Central memory CD8-positive, alpha-beta T cell (primary cell): ENCODE results near the gene INF2.
A peak's percentile ranks its signal among the peaks of the same experiment; 100 is the strongest.
"Not testable (repeated sequence)": the region's sequence is repeated elsewhere in the genome, so short reads cannot be mapped to it uniquely, and the experiment has no call there.

Source experiments
- ATAC-seq: fragments of 150-1000 bp; cut with Tn5 transposase; replicated peaks from 2 replicates; pipeline ENCODE4 v1.10.0; 2022; ENCODE audit warnings: mild to moderate bottlenecking, moderate FRiP score, moderate number of reproducible peaks; ENCODE audit not compliant: poor library complexity, severe bottlenecking; ENCODE audit errors: extremely low read depth
- DNase-seq, 2 donors: peaks; one replicate each; pipeline ENCODE4 v3.0.0; 2021; ENCODE audit warnings: low spot score in 2 of 2
- H3K27ac Mint-ChIP-seq: one replicate; pipeline ENCODE4 v1.8.0; 2022; ENCODE audit warnings: low read depth, mild to moderate bottlenecking, moderate library complexity, mixed read lengths
- H3K27me3 Mint-ChIP-seq: one replicate; pipeline ENCODE4 v1.8.0; 2022; ENCODE audit warnings: mixed read lengths
- H3K36me3 Mint-ChIP-seq: one replicate; pipeline ENCODE4 v1.8.0; 2022; ENCODE audit warnings: mild to moderate bottlenecking, moderate library complexity, mixed read lengths; ENCODE audit not compliant: insufficient read depth
- H3K4me1 Mint-ChIP-seq: one replicate; pipeline ENCODE4 v1.8.0; 2022; ENCODE audit warnings: mixed read lengths
- H3K4me3 Mint-ChIP-seq: one replicate; pipeline ENCODE4 v1.8.0; 2022; ENCODE audit warnings: mild to moderate bottlenecking, moderate library complexity, mixed read lengths
- H3K9me3 Mint-ChIP-seq: one replicate; pipeline ENCODE4 v1.8.0; 2022; ENCODE audit warnings: mixed read lengths

Gene INF2

DNA sequence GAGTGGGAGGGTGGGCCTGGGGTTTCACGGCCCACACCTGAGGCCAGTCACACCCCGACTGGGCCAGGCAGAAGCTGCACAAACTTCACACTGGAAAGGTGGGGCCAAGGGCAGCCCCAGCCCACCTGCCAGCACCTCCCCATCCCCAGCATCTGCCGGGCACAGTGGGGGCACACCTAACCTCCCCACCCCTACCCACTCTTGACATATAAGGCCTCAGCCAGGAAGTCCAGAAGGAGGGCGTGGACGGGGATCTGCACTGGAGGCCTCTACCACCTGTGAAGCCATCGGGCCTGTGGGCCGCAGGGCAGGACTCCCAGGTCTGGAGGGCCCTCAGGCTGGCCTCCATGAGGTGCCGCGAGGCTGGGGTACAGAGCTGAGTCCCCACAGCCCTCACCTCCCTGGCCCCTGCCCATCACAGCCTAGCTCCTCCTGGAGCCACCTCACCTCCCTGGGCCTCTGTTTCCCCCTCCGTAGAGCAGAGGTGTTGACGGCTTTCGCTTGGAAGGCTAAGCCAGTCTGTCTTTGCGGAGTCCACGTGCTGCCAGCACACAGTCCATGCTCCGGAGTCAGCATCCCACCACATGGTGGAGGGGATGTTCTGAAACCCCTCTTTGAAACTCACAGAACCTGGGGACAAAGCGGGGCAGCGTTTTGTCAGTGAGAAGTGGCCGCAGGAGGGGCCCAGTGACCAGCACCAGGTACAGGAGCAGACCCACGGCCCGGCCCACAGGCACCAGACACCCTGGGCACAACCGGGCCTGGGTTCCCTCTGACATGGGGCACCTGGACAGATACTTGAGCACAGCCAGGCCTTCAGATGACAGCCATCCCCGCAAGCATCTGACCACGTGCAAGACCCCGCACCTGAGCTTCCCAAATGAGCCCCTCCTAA lies 38.2 kb upstream of the INF2 start:
- Mint-ChIP-seq H3K27me3 (peaks cover 24% of the 10 kb centered on the region), H3K27ac (no peak overlapping the region), H3K36me3 (peaks cover 1% of the 10 kb centered on the region), H3K4me1 (peaks cover 7% of the 10 kb centered on the region), H3K9me3 (peaks cover 5% of the 10 kb centered on the region), H3K4me3 (no peak overlapping the region)
- ATAC-seq (no peak), DNase-seq (no peak)

- peaks cover 5% of the 10 kb centered on the region for H3K9me3 Mint-ChIP-seq
- H3K4me1 Mint-ChIP-seq, result peaks cover 9% of the 10 kb centered on the region
- H3K4me3 Mint-ChIP-seq, result no peak overlapping the region
- H3K27ac Mint-ChIP-seq, result no peak overlapping the region
- peaks cover 1% of the 10 kb centered on the region for H3K36me3 Mint-ChIP-seq
- ATAC-seq (no peak), DNase-seq (no peak)
- H3K27me3 Mint-ChIP-seq, result peaks cover 28% of the 10 kb centered on the region
These were observed 37.5 kb upstream of the INF2 start for GRCh38 chr14:104651876-104652260.

GRCh38 chr14:104652386-104652785 lies 37.0 kb upstream of the INF2 start:
- no peak overlapping the region for H3K4me3 Mint-ChIP-seq
- DNase-seq (no peak), ATAC-seq (no peak)
- peaks cover 1% of the 10 kb centered on the region for H3K36me3 Mint-ChIP-seq
- H3K4me1 Mint-ChIP-seq, result peaks cover 9% of the 10 kb centered on the region
- peaks cover 5% of the 10 kb centered on the region for H3K9me3 Mint-ChIP-seq
- no peak overlapping the region for H3K27ac Mint-ChIP-seq
- H3K27me3 Mint-ChIP-seq, result peaks cover 28% of the 10 kb centered on the region

- H3K4me3 Mint-ChIP-seq, DNase-seq, H3K9me3 Mint-ChIP-seq, H3K36me3 Mint-ChIP-seq, ATAC-seq, H3K27ac Mint-ChIP-seq, H3K4me1 Mint-ChIP-seq: not testable (repeated sequence)
- H3K27me3 Mint-ChIP-seq, result peaks cover 34% of the 10 kb centered on the region
These were observed 36.1 kb upstream of the INF2 start for GRCh38 chr14:104653130-104653920.

DNA sequence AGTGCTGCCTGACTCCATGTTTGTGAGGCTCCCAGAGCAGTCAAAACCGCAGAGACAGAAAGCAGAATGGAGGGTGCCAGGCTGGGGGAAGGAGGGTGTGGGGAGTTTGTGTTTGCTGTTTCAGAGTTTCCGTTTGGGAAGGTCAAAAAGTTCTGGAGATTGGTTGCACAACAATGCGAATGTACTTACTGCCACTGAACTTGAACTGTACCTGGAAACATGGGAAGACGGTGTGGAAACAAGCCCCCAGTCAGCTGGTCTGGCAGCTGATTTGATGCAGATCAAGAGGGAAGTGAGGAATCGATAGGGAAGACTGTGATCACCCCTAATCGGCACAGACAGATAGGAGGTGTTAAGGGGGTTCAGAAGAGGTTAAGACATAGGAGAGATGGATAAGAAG lies 35.3 kb upstream of the INF2 start:
- H3K4me1 Mint-ChIP-seq, result peaks cover 9% of the 10 kb centered on the region
- no peak for ATAC-seq
- no peak overlapping the region for H3K27ac Mint-ChIP-seq
- H3K9me3 Mint-ChIP-seq, result peaks cover 5% of the 10 kb centered on the region
- no peak overlapping the region for H3K4me3 Mint-ChIP-seq
- peaks cover 29% of the 10 kb centered on the region for H3K27me3 Mint-ChIP-seq
- DNase-seq, result no peak
- peaks cover 1% of the 10 kb centered on the region for H3K36me3 Mint-ChIP-seq

DNA sequence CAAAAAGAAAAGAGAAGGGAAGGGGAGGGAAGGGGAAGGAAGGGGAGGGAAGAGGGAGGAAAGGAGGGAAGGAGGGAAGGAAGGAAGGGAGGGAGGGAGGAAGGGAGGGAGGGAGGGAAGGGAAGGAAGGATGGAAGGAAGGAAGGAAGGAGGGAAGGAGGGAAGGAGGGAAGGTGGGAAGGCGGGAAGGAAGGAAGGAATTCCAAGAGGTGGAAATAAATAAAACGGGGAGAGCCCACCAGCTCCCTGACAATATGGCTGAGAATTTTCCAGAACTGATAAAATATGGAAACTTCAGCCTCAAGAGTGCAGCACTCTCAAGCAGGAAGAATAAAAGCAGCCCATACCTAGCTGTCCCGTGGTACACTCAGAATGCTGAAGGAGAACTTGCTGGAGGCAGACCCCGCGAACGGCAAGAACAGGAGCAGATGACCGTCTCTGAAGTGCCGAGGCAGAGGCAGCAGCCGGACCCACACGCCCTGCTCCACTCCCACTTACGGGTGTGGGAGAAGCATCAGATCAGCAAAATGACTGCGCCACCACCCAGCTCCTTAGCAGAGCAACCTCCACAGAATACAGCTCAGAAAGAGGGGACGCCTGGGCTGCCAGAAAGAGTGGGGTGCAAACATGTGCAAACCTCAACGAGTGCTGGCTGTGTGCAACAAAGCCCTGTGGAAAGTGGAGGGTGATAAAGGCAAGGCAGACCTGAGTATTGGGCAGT lies 34.1 kb upstream of the INF2 start:
- Mint-ChIP-seq H3K4me3 (no peak overlapping the region), H3K27ac (no peak overlapping the region)

GRCh38 chr14:104656014-104656714 lies 33.3 kb upstream of the INF2 start:
- Mint-ChIP-seq H3K27me3 (peaks cover 34% of the 10 kb centered on the region), H3K27ac (no peak overlapping the region), H3K36me3 (peaks cover 2% of the 10 kb centered on the region), H3K4me3 (no peak overlapping the region), H3K4me1 (peaks cover 9% of the 10 kb centered on the region), H3K9me3 (peaks cover 5% of the 10 kb centered on the region)
- DNase-seq (no peak), ATAC-seq (no peak)

More for the DNA sequence above, 34.1 kb upstream of the INF2 start:
- no peak for ATAC-seq
- Mint-ChIP-seq H3K4me1 (peaks cover 9% of the 10 kb centered on the region), H3K36me3 (peaks cover 1% of the 10 kb centered on the region), H3K27me3 (peaks cover 25% of the 10 kb centered on the region), H3K9me3 (peaks cover 5% of the 10 kb centered on the region)
- no peak for DNase-seq

DNA sequence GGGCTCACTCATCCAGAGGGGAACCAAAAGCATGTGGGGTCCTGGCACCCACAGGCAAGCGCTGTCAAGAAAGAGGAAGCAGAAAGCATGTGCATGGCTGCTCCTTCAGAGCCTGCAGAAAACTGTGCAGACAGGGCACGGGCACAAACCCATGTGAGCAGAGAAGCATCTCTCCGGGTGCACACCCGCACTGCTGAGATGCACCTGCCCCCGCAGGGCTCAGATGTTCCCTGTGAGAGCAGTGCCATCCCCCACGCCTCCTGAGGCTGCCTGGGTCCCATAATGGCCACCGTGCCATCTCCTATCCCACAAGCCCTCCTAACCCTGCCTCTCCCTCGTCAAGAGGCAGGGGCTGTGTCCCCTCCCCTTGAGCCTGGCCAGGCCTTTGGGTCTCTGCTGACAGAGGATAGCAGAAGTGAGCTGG lies 32.3 kb upstream of the INF2 start:
- Mint-ChIP-seq H3K27ac (no peak overlapping the region), H3K36me3 (peaks cover 2% of the 10 kb centered on the region)
- peak; percentile 32 for ATAC-seq

DNA sequence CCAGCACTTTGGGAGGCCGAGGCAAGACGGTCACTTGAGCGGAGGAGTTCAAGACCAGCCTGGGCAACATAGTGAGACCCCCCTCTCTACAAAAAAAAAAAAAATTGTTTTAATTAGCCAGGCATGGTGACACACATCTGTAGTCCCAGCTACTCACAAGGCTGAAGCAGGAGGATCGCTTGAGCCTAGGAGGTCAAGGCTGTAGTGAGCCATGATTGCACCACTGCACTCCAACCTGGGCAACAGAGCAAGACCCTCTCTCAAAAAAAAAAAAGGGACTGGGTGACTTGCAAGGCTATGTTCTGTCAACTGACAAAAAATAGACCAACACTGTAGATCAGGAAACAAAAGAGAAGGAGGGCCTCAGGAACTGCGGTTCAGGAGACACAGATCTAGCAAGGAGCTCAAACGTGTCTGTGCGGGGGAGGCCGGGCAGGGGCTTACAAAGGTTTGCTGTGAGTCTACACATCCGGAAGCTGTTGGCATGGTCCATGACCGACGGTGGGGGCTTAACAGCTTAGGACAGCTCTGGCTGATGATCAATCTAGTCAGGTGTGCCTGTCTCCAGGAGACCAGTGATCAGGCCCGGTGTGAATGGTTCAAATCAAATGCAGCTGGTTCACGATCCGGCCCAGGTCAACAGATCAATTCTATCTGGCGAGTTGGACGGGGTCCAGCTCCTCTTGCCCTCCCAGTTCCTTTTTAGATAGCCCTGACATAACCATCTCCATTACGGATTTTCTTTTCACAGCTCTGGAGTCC lies 31.7 kb upstream of the INF2 start:
- ATAC-seq, result no peak
- peaks cover 40% of the 10 kb centered on the region for H3K27me3 Mint-ChIP-seq
- no peak for DNase-seq

More for the DNA sequence above, 32.3 kb upstream of the INF2 start:
- peaks cover 5% of the 10 kb centered on the region for H3K9me3 Mint-ChIP-seq
- H3K4me3 Mint-ChIP-seq, result no peak overlapping the region
- H3K27me3 Mint-ChIP-seq, result peaks cover 40% of the 10 kb centered on the region
- H3K4me1 Mint-ChIP-seq, result peaks cover 9% of the 10 kb centered on the region
- no peak for DNase-seq

GRCh38 chr14:104658325-104658712 lies 31.1 kb upstream of the INF2 start:
- peaks cover 9% of the 10 kb centered on the region for H3K4me1 Mint-ChIP-seq
- ATAC-seq (no peak), DNase-seq (no peak)
- H3K9me3 Mint-ChIP-seq, result no peaks in the 10 kb centered on the region
- peaks cover 40% of the 10 kb centered on the region for H3K27me3 Mint-ChIP-seq
- peak overlapping the region; percentile 71 for H3K27ac Mint-ChIP-seq
- no peak overlapping the region for H3K4me3 Mint-ChIP-seq
- H3K36me3 Mint-ChIP-seq, result peaks cover 2% of the 10 kb centered on the region

More for the DNA sequence above, 31.7 kb upstream of the INF2 start:
- peak overlapping the region; percentile 71 for H3K27ac Mint-ChIP-seq
- H3K4me1 Mint-ChIP-seq, result peaks cover 9% of the 10 kb centered on the region
- H3K9me3 Mint-ChIP-seq, result peaks cover 2% of the 10 kb centered on the region
- peaks cover 2% of the 10 kb centered on the region for H3K36me3 Mint-ChIP-seq
- H3K4me3 Mint-ChIP-seq, result no peak overlapping the region

DNA sequence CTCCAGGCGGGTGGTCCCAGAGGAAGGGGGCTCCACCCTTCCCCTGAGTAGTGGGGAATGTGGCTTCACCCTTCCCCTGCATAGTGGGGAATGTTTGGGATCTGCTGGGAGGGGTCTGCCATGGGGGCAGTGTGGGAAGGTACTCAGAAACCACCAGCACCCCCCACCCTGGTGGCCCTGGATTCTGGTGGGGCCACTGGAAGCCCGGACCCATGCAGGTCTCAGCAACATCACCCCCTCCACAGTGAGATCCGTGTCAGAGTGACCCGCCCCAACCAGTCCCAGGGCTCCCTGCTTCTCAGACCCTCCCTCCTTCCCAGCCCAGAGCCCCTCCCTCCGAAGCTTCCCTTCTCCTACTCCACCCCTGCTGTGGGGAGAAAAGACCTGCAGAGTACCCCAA lies 30.3 kb upstream of the INF2 start:
- peaks cover 13% of the 10 kb centered on the region for H3K4me1 Mint-ChIP-seq
- H3K27me3 Mint-ChIP-seq, result peaks cover 43% of the 10 kb centered on the region
- no peak overlapping the region for H3K4me3 Mint-ChIP-seq
- no peaks in the 10 kb centered on the region for H3K9me3 Mint-ChIP-seq
- no peak for DNase-seq
- peaks cover 2% of the 10 kb centered on the region for H3K36me3 Mint-ChIP-seq
- H3K27ac Mint-ChIP-seq, result no peak overlapping the region
- ATAC-seq, result no peak
